Hepatocyte (in vitro differentiated cells): Measurements from ENCODE around the gene DCP2. TPM values are rescaled to one million over a fixed set of nuclear protein-coding genes. Genes with fewer than 3 reads are reported as not detected.

Experiments used
- DNase-seq: peaks from one replicate; pipeline ENCODE4 v3.0.0-alpha.2; 2016; ENCODE audit warnings: low spot score
- H2AFZ ChIP-seq: fragments of 200-600 bp; sonication (generic); 2 replicates; pipeline ENCODE4 v1.6.0; 2016; ENCODE audit warnings: antibody characterized with exemption, mild to moderate bottlenecking
- H3K27ac ChIP-seq: fragments of 200-600 bp; sonication (generic); 2 replicates; pipeline ENCODE4 v1.5.1; 2016; ENCODE audit warnings: mild to moderate bottlenecking
- H3K27me3 ChIP-seq: fragments of 200-600 bp; sonication (generic); 2 replicates; pipeline ENCODE4 v1.6.1; 2016
- H3K36me3 ChIP-seq: fragments of 200-600 bp; sonication (generic); replicated peaks from 2 replicates; pipeline ENCODE4 v1.5.1; 2016; ENCODE audit warnings: low read depth; ENCODE audit not compliant: insufficient read depth
- H3K4me1 ChIP-seq: fragments of 200-600 bp; sonication (generic); 2 replicates; pipeline ENCODE4 v1.5.1; 2016; ENCODE audit warnings: mild to moderate bottlenecking, moderate library complexity; ENCODE audit not compliant: insufficient read depth
- H3K4me2 ChIP-seq: fragments of 200-600 bp; sonication (generic); 2 replicates; pipeline ENCODE4 v1.6.0; 2016
- H3K4me3 ChIP-seq: fragments of 200-600 bp; sonication (generic); 2 replicates; pipeline ENCODE4 v1.5.1; 2016; ENCODE audit warnings: mild to moderate bottlenecking
- H3K79me2 ChIP-seq: fragments of 200-600 bp; sonication (generic); 2 replicates; pipeline ENCODE4 v1.6.0; 2017; ENCODE audit warnings: mild to moderate bottlenecking
- H3K9me2 ChIP-seq: fragments of 200-600 bp; sonication (generic); replicated peaks from 2 replicates; pipeline ENCODE4 v1.6.0; 2017; ENCODE audit warnings: mild to moderate bottlenecking; ENCODE audit not compliant: insufficient read depth
- H3K9me3 ChIP-seq: fragments of 200-600 bp; sonication (generic); 2 replicates; pipeline ENCODE4 v1.5.1; 2016; ENCODE audit warnings: low read depth, mild to moderate bottlenecking
- H4K20me1 ChIP-seq: fragments of 200-600 bp; sonication (generic); 2 replicates; pipeline ENCODE4 v1.6.0; 2016; ENCODE audit warnings: mild to moderate bottlenecking; ENCODE audit not compliant: insufficient read depth, poor library complexity, severe bottlenecking
- EZH2 ChIP-seq: fragments of 200-600 bp; sonication (generic); IDR thresholded peaks from 2 replicates; pipeline ENCODE4 v1.6.1; 2016; ENCODE audit warnings: antibody characterized with exemption, mild to moderate bottlenecking, borderline replicate concordance
- EZH2phosphoT487 ChIP-seq: fragments of 200-600 bp; sonication (generic); IDR thresholded peaks from one replicate; pipeline ENCODE4 v1.6.1; 2018; ENCODE audit warnings: antibody characterized with exemption, mild to moderate bottlenecking, low read depth, moderate library complexity; ENCODE audit not compliant: unreplicated experiment, severe bottlenecking
- WGBS: methylation state at CpG from one replicate; pipeline ENCODE4 v1.1.6; 2016; ENCODE audit warnings: low lambda C conversion rate; ENCODE audit errors: missing lambda C conversion rate; 5-methylcytosine and 5-hydroxymethylcytosine counted together
- polyA plus RNA-seq: library from polyadenylated mRNA; unstranded; fragments of >200 nt; fragmentation: Nextera tagmentation; extraction: Ambion mirVana; gene quantifications from 2 replicates; pipeline ENCODE4 v1.2.1, GENCODE V29; 2016
- total RNA-seq: library from RNA; depleted of rRNA; stranded (reverse); fragments of >200 nt; gene quantifications from 2 replicates; pipeline ENCODE4 v1.2.3, GENCODE V29; 2014
- TF ChIP-seq, protein P1 (sequence below): fragments of 200-600 bp; sonication (generic); IDR thresholded peaks from 2 replicates; pipeline ENCODE4 v1.5.1; 2016; ENCODE audit warnings: antibody characterized with exemption, mild to moderate bottlenecking; ENCODE audit not compliant: poor library complexity

Gene DCP2
- total and polyA plus RNA-seq, 2 experiments from 2014 or later, result 8.8 to 41.9 TPM

DNA sequence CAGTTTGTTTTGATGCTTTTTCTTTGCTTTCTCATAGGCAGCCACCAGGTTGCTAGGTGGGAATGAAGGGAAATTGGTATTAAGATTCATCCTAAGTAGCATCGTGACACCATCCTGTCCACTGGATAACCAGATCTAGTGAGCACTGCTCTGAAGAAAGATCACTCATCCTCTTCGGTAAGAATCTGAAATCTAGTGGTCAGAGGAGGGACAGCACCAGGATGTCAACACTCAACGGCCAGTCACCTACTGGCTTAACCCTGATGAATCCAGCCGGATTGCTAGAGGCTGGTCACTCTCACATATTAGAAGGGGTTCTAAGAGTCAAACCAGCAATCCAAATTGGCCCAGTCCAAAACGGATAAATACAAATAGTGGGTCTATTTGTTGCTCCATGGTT, 50.8 kb downstream of the DCP2 start:
- Histone ChIP-seq H3K4me3 (no peak overlapping the region), H3K27ac (no peak overlapping the region), H3K9me3 (no peaks in the 10 kb centered on the region), H3K4me1 (peaks cover 2% of the 10 kb centered on the region), H3K9me2 (no peaks in the 10 kb centered on the region), H3K27me3 (no peaks in the 10 kb centered on the region), H3K4me2 (no peak overlapping the region), H3K36me3 (no peaks in the 10 kb centered on the region), H2AFZ (no peak overlapping the region), H3K79me2 (no peaks in the 10 kb centered on the region), H4K20me1 (no peaks in the 10 kb centered on the region)
- DNase-seq, result no peak
- no peak for TF ChIP-seq EZH2phosphoT487
- TF ChIP-seq, protein P1, sequence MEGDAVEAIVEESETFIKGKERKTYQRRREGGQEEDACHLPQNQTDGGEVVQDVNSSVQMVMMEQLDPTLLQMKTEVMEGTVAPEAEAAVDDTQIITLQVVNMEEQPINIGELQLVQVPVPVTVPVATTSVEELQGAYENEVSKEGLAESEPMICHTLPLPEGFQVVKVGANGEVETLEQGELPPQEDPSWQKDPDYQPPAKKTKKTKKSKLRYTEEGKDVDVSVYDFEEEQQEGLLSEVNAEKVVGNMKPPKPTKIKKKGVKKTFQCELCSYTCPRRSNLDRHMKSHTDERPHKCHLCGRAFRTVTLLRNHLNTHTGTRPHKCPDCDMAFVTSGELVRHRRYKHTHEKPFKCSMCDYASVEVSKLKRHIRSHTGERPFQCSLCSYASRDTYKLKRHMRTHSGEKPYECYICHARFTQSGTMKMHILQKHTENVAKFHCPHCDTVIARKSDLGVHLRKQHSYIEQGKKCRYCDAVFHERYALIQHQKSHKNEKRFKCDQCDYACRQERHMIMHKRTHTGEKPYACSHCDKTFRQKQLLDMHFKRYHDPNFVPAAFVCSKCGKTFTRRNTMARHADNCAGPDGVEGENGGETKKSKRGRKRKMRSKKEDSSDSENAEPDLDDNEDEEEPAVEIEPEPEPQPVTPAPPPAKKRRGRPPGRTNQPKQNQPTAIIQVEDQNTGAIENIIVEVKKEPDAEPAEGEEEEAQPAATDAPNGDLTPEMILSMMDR, result no peak
- no peak for TF ChIP-seq EZH2
- 93% methylated on average over 5 of the region's 5 CpGs for WGBS

DNA sequence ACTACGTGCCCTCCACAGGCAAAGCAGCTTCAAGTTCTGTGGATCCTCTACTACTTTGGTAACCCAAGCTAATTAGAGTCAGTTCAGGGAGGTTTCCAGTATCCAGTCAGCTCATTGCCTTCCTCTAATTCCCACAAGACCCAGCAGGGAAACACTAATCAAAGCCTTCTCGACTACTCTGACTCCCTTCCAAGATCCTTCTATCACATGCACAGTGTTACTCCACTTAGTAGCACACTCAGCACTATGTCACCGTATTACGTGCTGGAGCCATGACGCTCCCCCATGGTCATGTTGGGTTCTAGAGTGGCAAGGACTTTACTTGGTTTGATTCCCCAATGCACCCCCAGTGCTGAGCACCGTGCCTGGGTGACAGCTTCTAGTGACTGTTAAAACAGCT, 53.0 kb downstream of the DCP2 start:
- no peak for TF ChIP-seq EZH2phosphoT487
- H2AFZ ChIP-seq, result no peak overlapping the region
- H3K27me3 ChIP-seq, result no peaks in the 10 kb centered on the region
- no peaks in the 10 kb centered on the region for H3K9me2 ChIP-seq
- H3K9me3 ChIP-seq, result no peaks in the 10 kb centered on the region
- no peak for DNase-seq
- H3K4me3 ChIP-seq, result no peak overlapping the region
- no peaks in the 10 kb centered on the region for H3K36me3 ChIP-seq
- H4K20me1 ChIP-seq, result no peaks in the 10 kb centered on the region
- H3K79me2 ChIP-seq, result no peaks in the 10 kb centered on the region
- no peak overlapping the region for H3K4me2 ChIP-seq
- no peak overlapping the region for H3K27ac ChIP-seq
- 89% methylated on average over 6 of the region's 6 CpGs for WGBS
- H3K4me1 ChIP-seq, result no peaks in the 10 kb centered on the region

DNA sequence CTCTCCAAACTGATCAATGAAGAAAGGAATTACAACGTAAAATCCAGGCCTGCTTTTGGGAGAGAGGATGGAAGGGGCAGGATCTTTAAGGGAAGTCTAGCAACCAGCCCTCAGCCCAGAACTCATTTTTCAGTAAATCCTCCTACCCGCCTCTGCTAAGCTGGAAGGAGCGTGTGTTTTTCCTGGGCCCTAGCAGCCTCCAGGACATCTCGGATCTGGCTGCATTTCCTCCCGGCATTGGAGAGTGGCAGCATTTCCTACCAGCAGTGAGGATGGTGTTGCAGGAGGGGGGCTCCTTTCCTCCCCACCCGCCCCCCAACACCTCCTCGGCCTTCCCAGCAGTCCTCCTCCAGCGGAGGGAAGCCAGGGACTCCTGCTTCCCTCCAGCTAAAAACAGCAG, 54.5 kb downstream of the DCP2 start:
- Histone ChIP-seq H3K4me1 (no peaks in the 10 kb centered on the region), H4K20me1 (no peaks in the 10 kb centered on the region), H3K4me3 (no peak overlapping the region), H3K9me3 (no peaks in the 10 kb centered on the region), H3K79me2 (no peaks in the 10 kb centered on the region), H2AFZ (no peak overlapping the region), H3K27me3 (no peaks in the 10 kb centered on the region), H3K9me2 (no peaks in the 10 kb centered on the region), H3K27ac (no peak overlapping the region), H3K36me3 (no peaks in the 10 kb centered on the region), H3K4me2 (no peak overlapping the region)
- 64% methylated on average over 8 of the region's 8 CpGs for WGBS
- DNase-seq, result no peak
- TF ChIP-seq EZH2phosphoT487, result no peak
- TF ChIP-seq EZH2, result no peak
- TF ChIP-seq, protein P1, result no peak

DNA sequence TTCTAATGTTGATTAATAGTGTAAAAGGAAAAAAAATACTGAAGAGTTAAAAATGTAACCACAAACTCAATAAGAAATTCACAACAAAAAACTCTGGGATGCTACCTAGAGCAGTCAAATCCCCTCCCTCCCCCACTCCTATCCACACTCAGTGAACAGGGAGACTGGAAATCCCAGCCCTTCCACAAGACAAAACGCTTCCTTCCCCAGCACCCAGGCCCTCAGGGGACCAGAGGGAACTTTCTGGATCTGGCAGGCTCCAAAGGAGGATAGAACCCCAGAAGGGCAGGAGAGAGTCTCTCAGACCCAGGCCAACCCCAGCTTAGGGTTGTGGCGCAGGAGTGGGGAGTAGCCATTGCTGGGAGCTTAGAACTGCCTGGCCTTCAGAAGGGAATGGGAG, 55.0 kb downstream of the DCP2 start:
- no peaks in the 10 kb centered on the region for H3K4me1 ChIP-seq
- no peak for DNase-seq
- TF ChIP-seq EZH2, result no peak
- TF ChIP-seq, protein P1, result no peak
- no peak for TF ChIP-seq EZH2phosphoT487
- H2AFZ ChIP-seq, result no peak overlapping the region
- no peak overlapping the region for H3K27ac ChIP-seq
- 91% methylated on average over 2 of the region's 2 CpGs for WGBS
- H3K9me2 ChIP-seq, result no peaks in the 10 kb centered on the region
- no peak overlapping the region for H3K4me2 ChIP-seq
- no peaks in the 10 kb centered on the region for H3K9me3 ChIP-seq
- no peaks in the 10 kb centered on the region for H3K79me2 ChIP-seq
- H3K27me3 ChIP-seq, result no peaks in the 10 kb centered on the region
- H4K20me1 ChIP-seq, result no peaks in the 10 kb centered on the region
- H3K36me3 ChIP-seq, result no peaks in the 10 kb centered on the region
- no peak overlapping the region for H3K4me3 ChIP-seq
